Subcutaneous adipose tissue (tissue), 4 donors: ENCODE measurements around the gene CHKA. TPM values are rescaled to one million over a fixed set of nuclear protein-coding genes. Genes with fewer than 3 reads are reported as not detected.

ENCODE experiments used
- total RNA-seq, 4 donors: library from RNA; depleted of rRNA; stranded (reverse); fragments of >200 nt; gene quantifications; one replicate each; pipeline ENCODE4 v1.1.0, GENCODE V29; 2016
- TF ChIP-seq, protein P1 (sequence below): fragments of 450-650 bp; IDR thresholded peaks from one replicate; pipeline ENCODE4 v1.5.1; 2016; ENCODE audit warnings: low read depth, mild to moderate bottlenecking, control low read depth, antibody characterized with exemption, moderate library complexity

CHKA gene
- total RNA-seq, 4 donors from 2014 or later, result 50.2 to 78.7 (median 59.6) TPM

DNA sequence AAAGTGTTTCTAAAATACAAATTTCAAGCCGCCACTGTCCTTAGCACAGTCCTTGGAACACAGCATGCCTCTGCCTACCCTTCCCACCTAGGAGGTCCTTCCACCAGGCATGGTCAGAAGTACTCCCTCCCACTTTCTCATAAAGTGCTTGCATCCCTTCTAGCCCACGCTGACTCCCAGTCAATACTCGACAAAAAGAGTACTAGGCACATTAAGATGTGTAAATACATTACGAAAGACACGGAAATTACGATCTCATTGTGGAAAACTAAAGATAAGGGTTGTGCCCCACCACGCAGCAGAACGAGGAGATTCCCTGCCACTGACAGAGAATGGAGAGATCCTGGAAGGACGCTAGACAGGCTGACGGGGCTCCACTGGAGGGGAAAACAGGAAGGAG, 13.5 kb downstream of the CHKA start:
- TF ChIP-seq, protein P1, sequence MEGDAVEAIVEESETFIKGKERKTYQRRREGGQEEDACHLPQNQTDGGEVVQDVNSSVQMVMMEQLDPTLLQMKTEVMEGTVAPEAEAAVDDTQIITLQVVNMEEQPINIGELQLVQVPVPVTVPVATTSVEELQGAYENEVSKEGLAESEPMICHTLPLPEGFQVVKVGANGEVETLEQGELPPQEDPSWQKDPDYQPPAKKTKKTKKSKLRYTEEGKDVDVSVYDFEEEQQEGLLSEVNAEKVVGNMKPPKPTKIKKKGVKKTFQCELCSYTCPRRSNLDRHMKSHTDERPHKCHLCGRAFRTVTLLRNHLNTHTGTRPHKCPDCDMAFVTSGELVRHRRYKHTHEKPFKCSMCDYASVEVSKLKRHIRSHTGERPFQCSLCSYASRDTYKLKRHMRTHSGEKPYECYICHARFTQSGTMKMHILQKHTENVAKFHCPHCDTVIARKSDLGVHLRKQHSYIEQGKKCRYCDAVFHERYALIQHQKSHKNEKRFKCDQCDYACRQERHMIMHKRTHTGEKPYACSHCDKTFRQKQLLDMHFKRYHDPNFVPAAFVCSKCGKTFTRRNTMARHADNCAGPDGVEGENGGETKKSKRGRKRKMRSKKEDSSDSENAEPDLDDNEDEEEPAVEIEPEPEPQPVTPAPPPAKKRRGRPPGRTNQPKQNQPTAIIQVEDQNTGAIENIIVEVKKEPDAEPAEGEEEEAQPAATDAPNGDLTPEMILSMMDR, result no peak

DNA sequence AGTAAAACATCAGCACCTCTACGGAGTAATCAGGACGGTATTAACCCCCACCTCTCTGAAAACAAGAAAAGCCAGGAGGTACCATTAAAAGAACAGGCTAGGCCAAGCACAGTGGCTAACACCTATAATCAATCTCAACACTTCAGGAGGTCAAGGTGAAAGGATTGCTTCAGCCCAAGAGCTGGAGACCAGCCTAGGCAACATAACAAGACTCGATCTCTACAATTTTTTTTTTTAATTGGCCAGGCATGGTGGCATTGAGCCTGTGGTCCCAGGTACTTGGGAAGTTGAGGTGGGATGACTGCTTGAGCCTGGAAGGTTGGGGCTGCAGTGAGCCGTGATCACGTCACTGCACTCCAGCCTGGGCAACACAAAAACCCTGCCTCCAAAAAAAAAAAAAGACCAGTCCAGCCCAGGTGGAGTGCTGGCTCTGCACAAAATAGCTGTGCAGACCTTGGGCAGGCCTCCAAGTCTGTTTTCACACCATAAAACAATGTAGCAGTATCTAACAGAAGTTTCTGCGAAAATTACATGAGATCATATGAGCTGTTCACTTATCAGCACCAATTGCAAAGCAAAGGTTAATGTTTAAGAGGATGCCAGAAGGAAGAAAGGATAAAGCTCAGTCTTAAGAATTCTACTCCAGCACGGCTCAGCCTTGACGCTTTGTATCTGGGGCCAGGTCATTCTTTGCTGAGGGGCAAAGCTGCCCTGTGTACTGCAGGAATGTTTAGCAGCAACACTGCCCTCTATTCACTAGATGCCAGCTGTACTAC, 14.8 kb downstream of the CHKA start:
- TF ChIP-seq, protein P1, result no peak

GRCh38 chr11:68099474-68100405, 21.4 kb downstream of the CHKA start:
- TF ChIP-seq, protein P1, result no peak

GRCh38 chr11:68099057-68099456, 22.1 kb downstream of the CHKA start:
- TF ChIP-seq, protein P1, result no peak

DNA sequence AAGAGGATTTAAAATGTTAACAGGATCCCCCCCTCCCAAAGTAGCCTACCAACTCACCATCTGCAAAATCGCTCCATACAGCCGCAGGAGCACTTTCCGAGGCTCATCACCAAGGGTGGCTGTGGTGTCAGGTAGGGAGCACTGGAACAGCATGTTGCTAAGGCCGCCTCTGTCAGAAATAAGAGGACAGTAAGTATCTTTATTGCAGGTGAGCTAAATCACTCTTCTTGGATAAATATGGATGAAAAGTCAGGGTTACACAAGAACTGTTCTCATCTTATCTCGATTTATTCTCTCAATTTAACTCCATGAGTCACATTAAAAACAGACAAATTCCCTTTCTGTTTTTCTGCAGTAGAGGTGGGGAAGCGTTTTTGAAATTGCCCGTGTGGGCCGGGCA, 24.2 kb downstream of the CHKA start:
- TF ChIP-seq, protein P1, result no peak

DNA sequence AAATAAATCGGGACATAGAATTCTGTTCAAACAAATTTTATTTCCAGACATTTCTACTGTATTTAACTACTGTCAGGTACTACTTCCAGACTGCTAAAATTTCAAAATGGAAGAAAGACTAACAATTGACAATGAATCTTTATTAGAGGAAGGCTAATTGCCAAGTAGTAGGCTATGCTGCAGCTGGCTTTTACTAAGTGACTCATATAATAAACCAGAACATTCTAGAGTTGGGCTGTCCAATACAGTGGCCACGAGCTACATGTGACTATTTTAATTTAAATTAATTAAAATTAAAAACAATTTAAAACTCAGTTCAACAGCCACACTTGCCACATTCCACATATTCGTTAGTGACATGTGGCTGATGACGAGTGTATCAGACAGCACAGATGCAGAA, 27.6 kb downstream of the CHKA start:
- TF ChIP-seq, protein P1, result no peak

DNA sequence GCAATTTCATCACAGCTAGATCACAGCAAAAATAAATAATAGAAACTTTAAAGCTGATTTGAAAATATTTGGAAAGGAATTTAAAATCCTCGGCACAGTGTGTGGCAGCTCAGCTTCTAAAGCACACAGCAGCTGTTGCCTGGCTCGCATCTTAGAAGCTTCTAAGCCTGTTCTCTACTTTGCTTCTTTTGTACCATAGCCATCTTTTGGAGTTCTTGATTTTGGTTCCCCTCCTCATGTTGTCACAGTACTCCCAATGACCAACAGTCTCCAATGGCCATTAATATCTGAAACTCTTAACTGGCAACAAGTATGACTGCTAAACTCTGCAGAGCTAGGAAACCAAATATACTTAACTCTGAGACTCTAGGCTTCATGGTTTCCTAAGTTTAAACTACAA, 28.8 kb downstream of the CHKA start:
- TF ChIP-seq, protein P1, result no peak
